Left ventricle myocardium inferior (tissue), 1 donor: ENCODE data around the gene APOL2. TPM values are rescaled to one million over a fixed set of nuclear protein-coding genes. Genes with fewer than 3 reads are reported as not detected.
"Not testable (repeated sequence)": the region's sequence is repeated elsewhere in the genome, so short reads cannot be mapped to it uniquely, and the experiment has no call there.

ENCODE experiments used
- DNase-seq: peaks from one replicate; pipeline ENCODE4 v3.0.0-alpha.2; 2020
- H3K27ac ChIP-seq: fragments of 200-600 bp; replicated peaks from 2 replicates; pipeline ENCODE4 v1.8.0; 2021
- H3K27me3 ChIP-seq: fragments of 200-600 bp; 2 replicates; pipeline ENCODE4 v1.8.0; 2021; ENCODE audit warnings: low read depth
- H3K36me3 ChIP-seq: fragments of 200-600 bp; 2 replicates; pipeline ENCODE4 v1.8.0; 2021
- H3K4me1 ChIP-seq: fragments of 200-600 bp; 2 replicates; pipeline ENCODE4 v1.8.0; 2021
- H3K4me3 ChIP-seq: fragments of 200-600 bp; 2 replicates; pipeline ENCODE4 v1.8.0; 2021; ENCODE audit warnings: mild to moderate bottlenecking, moderate library complexity
- H3K9me3 ChIP-seq: fragments of 200-600 bp; replicated peaks from 2 replicates; pipeline ENCODE4 v1.8.0; 2021
- CTCF ChIP-seq: fragments of 200-600 bp; IDR thresholded peaks from 2 replicates; pipeline ENCODE4 v1.8.0; 2021; ENCODE audit warnings: antibody characterized with exemption, mild to moderate bottlenecking, borderline replicate concordance
- intact Hi-C: fragments of 100-400 bp; cut with micrococcal nuclease; formaldehyde crosslinking; loops from one replicate; pipeline ENCODE4 v1.11.0; 2022
- total RNA-seq: library from RNA; stranded (reverse); fragmentation: NEBNext Ultra II Directional; extraction: Animal tissue kit (Norgen Biotek cat#: 25700); gene quantifications from one replicate; pipeline ENCODE4 v1.2.1, GENCODE V29; 2021
- donor health status: DM: no; HTN: yes; CAD: no; lungs with severe emphysema.

APOL2 gene
- total RNA-seq, 1 donor from 2014 or later, result 69.6 TPM

GRCh38 chr22:36234213-36234612, 5.1 kb downstream of the APOL2 start:
- no peak for DNase-seq
- H3K36me3 ChIP-seq, result peaks cover 50% of the 10 kb centered on the region
- no peak overlapping the region for H3K4me3 ChIP-seq

GRCh38 chr22:36233796-36234195, 5.5 kb downstream of the APOL2 start:
- TF ChIP-seq CTCF, result no peak
- Histone ChIP-seq H3K4me1 (peaks cover 58% of the 10 kb centered on the region), H3K9me3 (no peaks in the 10 kb centered on the region), H3K4me3 (no peak overlapping the region), H3K27me3 (no peaks in the 10 kb centered on the region), H3K36me3 (peaks cover 54% of the 10 kb centered on the region), H3K27ac (no peak overlapping the region)
- no peak for DNase-seq
- intact Hi-C loops, result no loop called here

More at GRCh38 chr22:36234213-36234612, 5.1 kb downstream of the APOL2 start:
- Histone ChIP-seq H3K27ac (no peak overlapping the region), H3K27me3 (no peaks in the 10 kb centered on the region), H3K9me3 (no peaks in the 10 kb centered on the region), H3K4me1 (peaks cover 62% of the 10 kb centered on the region)
- TF ChIP-seq CTCF, result no peak
- intact Hi-C loops, result no loop called here

- H3K9me3 ChIP-seq, result no peaks in the 10 kb centered on the region
- H3K27me3 ChIP-seq, result no peaks in the 10 kb centered on the region
- H3K27ac ChIP-seq, result no peak overlapping the region
- intact Hi-C loops, result no loop called here
- no peak overlapping the region for H3K4me3 ChIP-seq
- no peak for DNase-seq
- H3K4me1 ChIP-seq, result peaks cover 48% of the 10 kb centered on the region
- peaks cover 63% of the 10 kb centered on the region for H3K36me3 ChIP-seq
- no peak for TF ChIP-seq CTCF
Measured at GRCh38 chr22:36232715-36233401, 6.5 kb downstream of the APOL2 start.

- intact Hi-C loops, H3K4me3 ChIP-seq, H3K27me3 ChIP-seq, DNase-seq, H3K9me3 ChIP-seq, H3K27ac ChIP-seq: not testable (repeated sequence)
- peaks cover 79% of the 10 kb centered on the region for H3K36me3 ChIP-seq
- H3K4me1 ChIP-seq, result peaks cover 30% of the 10 kb centered on the region
Measured at GRCh38 chr22:36231051-36231450, 8.3 kb downstream of the APOL2 start.

GRCh38 chr22:36229649-36230048, 9.7 kb downstream of the APOL2 start:
- intact Hi-C loops, result not testable (repeated sequence)

GRCh38 chr22:36228944-36229343, 10.4 kb downstream of the APOL2 start:
- H3K4me3 ChIP-seq, result no peak overlapping the region
- H3K27me3 ChIP-seq, result no peaks in the 10 kb centered on the region
- no peak for TF ChIP-seq CTCF
- H3K36me3 ChIP-seq, result peaks cover 76% of the 10 kb centered on the region
- intact Hi-C loops, result no loop called here
- no peak for DNase-seq
- no peaks in the 10 kb centered on the region for H3K9me3 ChIP-seq
- peaks cover 12% of the 10 kb centered on the region for H3K4me1 ChIP-seq
- H3K27ac ChIP-seq, result no peak overlapping the region

More at GRCh38 chr22:36229649-36230048, 9.7 kb downstream of the APOL2 start:
- H3K9me3 ChIP-seq, H3K27me3 ChIP-seq, H3K27ac ChIP-seq, H3K4me3 ChIP-seq, DNase-seq: not testable (repeated sequence)
- H3K4me1 ChIP-seq, result peaks cover 16% of the 10 kb centered on the region
- H3K36me3 ChIP-seq, result peaks cover 78% of the 10 kb centered on the region

- Histone ChIP-seq H3K36me3 (peaks cover 71% of the 10 kb centered on the region), H3K4me1 (peaks cover 12% of the 10 kb centered on the region)
- H3K27ac ChIP-seq, H3K27me3 ChIP-seq, H3K9me3 ChIP-seq, intact Hi-C loops, DNase-seq, H3K4me3 ChIP-seq: not testable (repeated sequence)
Measured at GRCh38 chr22:36228369-36228768, 11.0 kb downstream of the APOL2 start.
